Measurements from ENCODE around the gene CXXC5.

Gene CXXC5

DNA sequence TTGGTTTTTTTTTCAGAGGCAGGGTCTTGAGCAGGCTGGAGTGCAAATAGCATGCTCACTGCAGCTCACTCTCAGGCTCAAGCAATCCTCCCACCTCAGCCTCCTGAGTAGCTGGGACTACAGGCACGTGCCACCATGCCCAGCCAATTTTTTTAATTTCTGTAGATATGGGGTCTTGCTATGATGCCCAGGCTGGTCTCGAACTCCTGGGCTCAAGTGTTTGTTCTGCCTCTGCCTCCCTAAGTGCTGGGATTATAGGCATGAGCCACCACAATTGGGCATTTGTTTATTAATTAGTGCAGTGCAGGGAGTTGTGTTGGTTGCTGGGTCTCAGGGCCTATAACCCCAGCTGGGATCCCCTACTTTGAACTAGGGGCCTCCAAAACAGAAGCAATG is 47.0 kb downstream of the CXXC5 start:
- TF ChIP-seq, protein P1, sequence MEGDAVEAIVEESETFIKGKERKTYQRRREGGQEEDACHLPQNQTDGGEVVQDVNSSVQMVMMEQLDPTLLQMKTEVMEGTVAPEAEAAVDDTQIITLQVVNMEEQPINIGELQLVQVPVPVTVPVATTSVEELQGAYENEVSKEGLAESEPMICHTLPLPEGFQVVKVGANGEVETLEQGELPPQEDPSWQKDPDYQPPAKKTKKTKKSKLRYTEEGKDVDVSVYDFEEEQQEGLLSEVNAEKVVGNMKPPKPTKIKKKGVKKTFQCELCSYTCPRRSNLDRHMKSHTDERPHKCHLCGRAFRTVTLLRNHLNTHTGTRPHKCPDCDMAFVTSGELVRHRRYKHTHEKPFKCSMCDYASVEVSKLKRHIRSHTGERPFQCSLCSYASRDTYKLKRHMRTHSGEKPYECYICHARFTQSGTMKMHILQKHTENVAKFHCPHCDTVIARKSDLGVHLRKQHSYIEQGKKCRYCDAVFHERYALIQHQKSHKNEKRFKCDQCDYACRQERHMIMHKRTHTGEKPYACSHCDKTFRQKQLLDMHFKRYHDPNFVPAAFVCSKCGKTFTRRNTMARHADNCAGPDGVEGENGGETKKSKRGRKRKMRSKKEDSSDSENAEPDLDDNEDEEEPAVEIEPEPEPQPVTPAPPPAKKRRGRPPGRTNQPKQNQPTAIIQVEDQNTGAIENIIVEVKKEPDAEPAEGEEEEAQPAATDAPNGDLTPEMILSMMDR (IDR thresholded peaks at IDR 0.05): no peak

DNA sequence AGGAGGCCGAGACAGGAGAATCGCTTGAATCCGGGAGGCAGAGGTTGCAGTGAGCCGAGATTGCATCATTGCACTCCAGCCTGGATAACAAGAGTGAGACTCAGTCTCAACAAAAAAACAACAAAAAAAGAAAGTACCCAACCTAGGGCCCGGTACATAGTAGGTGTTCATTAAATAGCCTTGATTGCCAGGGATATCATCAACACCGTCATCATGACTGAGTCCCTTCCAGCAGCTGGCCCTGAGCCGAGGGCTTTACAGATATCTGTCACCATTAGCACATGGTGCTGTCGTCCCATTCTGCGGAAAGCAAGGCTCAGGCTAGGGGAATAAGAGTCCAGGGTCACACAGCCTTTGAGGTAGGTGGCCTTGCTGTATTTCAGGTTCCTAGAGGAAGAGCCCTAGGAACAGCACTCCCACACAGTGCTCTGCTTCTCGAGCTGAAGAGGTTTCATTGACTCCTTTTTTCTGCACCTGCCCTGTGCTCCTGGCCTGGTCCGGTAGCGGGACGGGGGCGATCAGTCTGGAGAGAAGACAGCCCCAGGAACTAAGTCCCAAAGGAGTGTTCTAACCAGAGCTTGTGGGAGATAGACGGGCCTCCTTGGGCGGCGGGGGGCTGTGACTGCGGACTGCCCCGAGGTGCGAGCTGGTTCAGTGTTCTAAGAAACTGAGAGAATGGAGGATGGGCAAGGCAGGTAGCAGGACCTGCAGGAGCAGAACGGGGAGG is 48.2 kb downstream of the CXXC5 start:
- TF ChIP-seq, protein P1 (IDR thresholded peaks at IDR 0.05): no peak

DNA sequence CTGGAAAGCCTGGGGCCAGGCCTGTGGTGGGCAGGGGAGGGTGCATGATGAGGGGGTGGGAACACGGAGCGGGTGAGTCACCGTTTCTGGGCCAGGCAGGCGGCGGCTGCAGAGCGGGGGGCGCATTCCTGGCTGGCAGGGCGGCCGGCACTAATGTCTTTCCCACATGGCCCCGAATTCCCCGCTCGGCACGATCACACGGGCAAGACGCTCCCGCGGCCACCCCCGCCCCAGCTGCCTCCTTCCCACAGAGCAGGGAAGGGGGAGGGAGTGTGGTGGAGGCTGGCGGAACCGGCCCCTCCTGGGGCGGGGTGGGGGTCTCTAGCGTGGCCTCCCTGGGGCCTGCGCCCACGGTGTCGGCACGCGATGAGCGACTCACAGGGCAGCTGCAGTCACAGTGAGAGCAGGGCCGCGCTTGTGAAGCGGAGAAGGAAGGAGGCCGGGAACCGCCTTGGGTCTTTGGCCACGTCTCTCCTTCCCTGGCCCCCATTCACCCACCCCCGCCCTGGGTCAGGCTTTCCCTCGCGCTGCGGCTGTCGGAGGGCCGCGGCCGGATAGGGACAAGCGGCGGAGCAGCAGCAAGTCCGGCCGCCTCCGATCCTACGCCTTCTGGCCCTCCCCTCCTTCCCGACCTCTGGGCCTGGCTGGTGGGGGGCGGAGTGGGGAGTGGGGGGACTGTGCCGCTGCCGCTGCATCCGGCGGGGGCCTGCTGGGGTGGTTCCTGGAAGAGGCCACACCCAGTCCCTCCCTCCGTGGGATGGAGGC is 48.9 kb downstream of the CXXC5 start:
- TF ChIP-seq, protein P1 (IDR thresholded peaks at IDR 0.05): no peak

DNA sequence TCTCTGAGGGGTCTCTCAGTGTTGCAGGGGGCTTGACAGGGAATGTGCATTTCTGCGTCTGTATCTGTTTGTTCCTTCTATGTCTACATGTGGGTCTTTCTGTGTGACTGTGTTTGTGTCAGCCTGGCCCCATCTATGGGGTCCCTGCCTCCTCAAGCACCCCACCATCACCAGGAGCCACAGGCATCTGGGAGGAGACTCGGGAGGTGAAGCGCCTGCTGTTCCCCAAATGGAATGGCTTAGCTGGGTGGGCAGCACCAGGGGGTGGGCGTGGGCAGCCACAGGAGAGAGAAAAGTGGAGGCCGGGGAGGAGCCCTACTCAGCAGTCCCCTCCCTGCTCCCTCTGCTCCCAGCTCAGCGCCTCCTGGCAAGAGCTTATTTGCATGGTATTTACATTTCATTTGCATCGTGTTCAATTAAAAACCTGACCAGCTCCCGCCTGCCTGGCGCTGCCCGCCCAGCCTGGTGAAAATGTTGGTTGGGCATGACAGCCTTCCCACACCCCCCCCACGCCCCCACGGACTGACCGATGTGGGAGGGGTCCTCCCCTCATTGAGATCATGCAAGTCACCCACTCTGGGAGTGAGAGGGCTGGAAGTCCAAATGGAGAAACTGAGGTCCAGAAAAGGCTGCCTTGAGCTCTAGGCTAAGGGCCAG is 50.5 kb downstream of the CXXC5 start:
- TF ChIP-seq, protein P1 (IDR thresholded peaks at IDR 0.05): no peak

DNA sequence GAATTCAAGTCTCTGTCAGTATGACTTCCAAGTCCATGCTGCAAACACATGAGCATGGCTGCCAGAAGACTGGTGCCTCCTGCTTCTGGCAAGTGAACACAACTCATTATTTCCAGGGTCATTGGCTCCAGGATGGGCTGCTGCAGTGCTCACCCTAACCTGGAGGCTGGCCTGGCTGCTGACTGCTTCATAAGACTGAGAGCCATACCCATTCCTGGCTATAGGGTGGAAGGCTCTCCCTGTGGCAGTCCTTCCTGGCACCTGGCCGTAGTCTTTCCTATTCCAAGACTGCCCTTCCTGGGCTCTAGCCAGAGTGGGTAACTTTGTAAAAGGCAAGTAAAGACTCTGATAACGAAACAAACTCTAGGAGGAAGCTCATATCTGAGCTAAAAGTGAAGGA is 51.2 kb downstream of the CXXC5 start:
- TF ChIP-seq, protein P1 (IDR thresholded peaks at IDR 0.05): no peak

DNA sequence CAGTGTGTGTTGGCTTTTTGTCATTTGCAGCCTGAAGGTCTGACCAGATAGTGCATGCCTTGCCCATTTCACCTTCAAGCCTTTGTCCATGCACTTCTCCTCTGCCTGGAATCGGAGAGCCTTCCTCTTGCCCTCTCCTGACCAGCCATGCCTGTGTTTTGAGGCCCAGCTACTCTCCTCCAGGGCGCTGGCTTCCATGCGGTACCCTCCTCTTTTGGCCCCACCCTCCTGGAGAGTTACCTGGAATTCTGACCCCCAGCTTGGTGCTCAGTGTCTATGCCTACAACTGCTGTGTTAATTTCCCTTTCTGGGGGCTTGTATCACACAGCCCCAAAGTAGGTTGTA is 52.5 kb downstream of the CXXC5 start:
- TF ChIP-seq, protein P1 (IDR thresholded peaks at IDR 0.05): no peak

DNA sequence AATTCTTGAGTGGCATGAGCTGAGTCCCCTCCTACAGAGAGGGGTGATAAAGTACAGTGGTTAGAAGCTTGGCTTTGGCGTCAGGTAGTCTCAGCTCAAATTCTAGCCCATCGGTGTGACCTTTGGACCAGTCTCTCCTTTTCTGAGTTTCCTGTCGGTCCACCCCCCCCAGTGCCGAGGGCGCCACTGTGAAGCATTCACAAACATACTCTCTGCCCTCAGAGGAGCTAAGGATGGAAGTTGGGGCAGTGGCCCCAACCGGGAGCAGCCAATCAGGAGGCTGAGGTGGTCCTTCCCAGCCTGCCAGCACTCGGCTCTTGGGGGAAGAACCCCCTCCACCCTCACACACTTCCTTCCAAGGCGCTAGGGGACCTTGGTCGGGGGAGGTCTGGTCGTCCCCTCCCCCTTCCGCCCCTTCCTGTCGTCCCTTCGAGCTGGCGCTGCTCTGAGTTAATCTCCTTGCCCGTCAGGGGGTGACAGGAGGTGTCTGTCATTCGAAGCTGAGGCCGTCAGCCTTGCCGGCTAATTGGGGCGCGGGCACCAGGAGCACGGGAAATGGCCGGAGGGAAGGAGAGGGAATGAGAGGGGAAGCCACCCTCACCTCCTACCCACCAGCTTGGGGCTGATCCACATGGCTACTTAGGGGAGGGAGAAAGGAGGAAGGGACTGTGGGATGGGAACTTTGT is 53.0 kb downstream of the CXXC5 start:
- TF ChIP-seq, protein P1 (IDR thresholded peaks at IDR 0.05): no peak
